HG02840 (cell line): ENCODE results near the gene BLCAP.
"Not testable (repeated sequence)": the region's sequence is repeated elsewhere in the genome, so short reads cannot be mapped to it uniquely, and the experiment has no call there.

Experiments
- ATAC-seq: cut with Tn5 transposase; IDR thresholded peaks from one replicate; pipeline ENCODE4 v1.9.1; 2021; ENCODE audit warnings: mild to moderate bottlenecking, moderate library complexity, moderate number of reproducible peaks; ENCODE audit not compliant: unreplicated experiment, low FRiP score

Gene BLCAP, protein sequence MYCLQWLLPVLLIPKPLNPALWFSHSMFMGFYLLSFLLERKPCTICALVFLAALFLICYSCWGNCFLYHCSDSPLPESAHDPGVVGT

GRCh38 chr20:37527638-37528445 is at the start of gene BLCAP:
TSS of gene BLCAP (minus strand) at chr20:37527876. CDS start at chr20:37519174, 8,702 bp downstream.
- peak; percentile 71 for ATAC-seq

DNA sequence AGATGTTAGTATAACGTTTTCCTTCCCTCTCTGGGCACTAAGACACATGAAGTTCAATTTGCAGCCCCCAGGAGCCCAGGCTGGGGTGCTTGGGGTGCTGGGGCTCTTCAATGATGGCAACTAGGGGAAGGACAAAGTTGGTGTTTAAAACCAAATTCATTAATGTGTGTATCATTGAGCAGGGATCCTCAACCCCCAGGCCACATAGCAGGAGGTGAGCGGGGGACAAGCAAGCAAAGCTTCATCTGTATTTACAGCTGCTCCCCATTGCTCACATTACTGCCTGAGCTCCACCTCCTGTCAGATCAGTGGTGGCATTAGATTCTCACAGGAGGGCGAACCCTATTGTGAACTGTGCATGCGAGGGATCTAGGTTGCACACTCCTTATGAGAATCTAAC is 49.8 kb upstream of the BLCAP start:
- not testable (repeated sequence) for ATAC-seq

GRCh38 chr20:37576911-37577310 is 49.2 kb upstream of the BLCAP start:
- no peak for ATAC-seq

DNA sequence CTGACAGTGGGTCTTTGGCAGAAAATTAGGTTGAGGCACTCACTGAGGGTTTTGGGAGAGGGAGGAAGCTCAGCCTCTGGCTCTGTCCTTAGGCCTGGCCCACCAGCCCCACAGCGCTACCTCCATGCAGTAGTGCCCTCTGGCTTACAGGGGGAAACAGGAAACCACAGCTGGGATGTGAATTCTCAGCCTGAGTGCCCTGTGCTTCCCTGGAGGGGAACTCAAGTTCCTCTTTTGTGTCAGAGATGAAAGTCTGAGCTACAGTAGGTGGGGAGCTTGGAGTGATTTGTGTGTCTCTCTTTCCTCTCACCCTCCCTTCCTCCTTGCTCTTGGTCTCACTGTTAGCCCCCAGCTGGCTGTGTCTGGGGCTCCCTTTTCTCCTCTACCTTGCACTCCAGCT is 48.2 kb upstream of the BLCAP start:
- ATAC-seq = no peak

DNA sequence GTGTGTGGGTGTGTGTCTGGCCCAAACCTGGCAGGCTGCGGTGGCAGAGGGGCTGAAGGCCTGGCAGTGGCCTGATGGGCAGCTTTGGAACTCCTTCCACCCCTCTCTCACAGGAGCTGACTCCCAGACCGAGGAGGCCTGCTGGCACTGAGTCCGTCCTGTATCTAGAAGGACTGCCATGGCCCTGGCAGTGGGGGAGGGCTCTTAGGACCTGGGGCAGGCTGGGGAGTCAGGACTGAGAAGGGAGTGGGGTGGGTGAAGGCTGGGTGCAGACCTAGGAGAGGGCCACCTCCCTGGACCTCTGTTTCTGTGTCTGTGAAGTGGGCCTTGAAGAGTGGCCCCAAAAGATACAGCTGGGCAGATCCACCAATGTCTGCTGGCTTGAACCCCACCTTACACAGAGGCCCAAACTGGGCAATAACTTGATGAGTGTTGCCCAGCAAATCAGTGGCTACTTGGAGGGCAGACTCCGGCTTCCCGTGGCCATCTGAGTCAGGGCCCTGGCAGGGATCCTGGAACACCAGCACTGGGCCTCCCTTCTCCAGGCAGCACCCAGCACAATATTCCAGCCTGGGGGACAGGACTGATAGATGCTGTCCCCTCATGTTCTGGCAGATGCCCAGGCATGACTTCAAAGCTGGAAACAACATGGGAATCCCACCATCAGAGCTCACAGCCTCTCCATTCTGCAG is 46.7 kb upstream of the BLCAP start:
- no peak for ATAC-seq

DNA sequence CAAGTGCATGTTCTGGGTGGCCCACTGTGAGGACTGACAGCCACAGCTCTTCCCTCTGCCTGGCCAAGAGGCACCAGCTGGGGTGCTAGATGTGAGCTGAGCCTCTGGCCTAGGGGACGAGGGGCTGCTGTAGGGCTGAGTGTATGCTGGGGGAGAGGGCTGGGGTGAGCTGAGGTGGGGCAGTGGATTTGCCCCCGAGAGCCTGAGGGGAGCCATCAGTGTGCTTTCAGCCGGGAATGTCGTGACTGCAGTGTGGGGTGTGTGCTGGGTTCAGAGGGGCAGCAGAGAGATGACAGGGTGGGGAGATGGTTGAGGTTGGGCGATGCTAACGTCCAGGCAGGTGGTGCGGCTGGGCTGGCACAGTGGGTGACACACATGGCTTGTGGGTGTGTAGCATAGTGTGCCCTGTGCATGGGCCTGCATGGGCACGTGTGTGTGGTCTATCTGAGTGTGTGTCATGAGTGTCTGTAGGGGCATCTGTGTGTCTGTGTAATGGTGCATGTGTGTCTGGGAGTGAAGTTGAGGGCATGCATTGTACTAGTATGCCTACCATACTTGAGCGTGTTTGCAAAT is 46.0 kb upstream of the BLCAP start:
- ATAC-seq = no peak

DNA sequence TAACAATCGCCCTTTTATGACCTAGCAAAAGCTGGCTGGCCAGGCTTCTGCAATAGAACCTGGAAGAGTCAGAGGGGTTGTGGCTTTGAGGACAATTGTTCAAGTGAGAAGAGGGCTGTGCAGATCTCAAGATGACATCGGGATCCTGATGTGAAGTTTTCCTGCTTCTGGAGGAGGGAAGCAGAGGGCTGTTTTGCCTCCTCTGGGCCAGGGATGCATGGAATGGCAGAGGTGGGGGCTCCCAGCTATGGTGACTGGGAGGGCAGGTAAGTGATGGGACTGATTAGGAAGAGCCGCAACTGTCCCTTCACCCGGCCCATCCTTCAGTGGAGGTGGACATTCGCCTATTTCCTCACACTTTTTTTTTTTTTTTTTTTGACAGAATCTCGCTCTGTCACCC is 43.4 kb upstream of the BLCAP start:
- no peak for ATAC-seq

DNA sequence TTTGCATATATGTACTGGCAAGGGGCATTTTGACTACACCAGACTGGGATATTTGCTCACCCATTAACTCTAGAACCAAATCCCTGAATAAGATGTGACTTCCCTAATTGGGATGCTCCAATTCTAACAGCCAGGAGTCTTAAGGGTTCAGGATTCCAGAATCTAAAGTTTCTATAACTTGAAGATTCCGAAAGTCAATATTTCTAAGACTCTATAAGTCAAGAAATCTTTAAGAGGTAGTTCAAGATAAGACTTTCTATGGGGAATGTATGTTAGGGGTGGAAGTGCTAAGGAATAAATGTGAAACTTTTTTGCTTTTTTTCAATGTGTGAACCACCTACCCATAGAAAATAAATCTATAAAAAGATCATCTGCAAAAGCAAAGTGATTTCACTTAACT is 42.7 kb upstream of the BLCAP start:
- no peak for ATAC-seq

GRCh38 chr20:37567671-37568588 is 40.3 kb upstream of the BLCAP start:
- ATAC-seq = no peak

GRCh38 chr20:37567331-37567665 is 39.6 kb upstream of the BLCAP start:
- ATAC-seq = no peak

DNA sequence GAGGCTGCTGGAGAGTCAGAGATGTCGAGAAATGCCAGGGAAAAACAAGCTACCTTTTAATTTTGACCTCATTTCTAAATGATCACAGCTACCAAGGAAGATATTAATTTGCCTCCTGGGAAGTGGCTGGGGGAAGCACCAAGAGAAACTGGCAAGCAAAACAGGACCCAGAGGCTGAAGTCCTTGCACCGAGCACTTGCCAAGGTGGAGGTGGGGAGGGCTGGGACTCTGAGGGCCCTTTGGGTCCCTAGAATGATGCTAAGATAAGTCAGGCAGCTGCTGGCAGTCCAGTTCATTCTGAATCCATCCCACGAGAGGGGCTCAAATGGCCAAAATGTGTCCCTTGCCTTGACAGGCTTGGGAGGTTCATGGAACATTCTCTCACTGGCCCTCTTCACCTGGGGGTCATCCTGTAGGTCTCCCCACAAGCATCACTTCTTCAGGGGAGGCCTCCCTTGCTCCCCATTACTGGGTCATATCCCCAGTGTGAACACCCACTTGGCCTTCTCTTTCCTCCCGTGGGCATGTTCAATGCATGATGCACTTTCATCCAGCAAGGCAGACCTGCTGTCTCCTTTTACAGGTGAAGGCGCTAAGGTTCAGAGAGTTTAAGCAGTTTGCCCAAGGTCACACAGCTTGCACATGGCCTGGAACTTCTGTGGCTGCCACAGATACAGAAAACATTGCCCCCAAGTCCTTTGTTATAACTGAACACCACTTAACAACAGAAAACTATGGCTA is 39.1 kb upstream of the BLCAP start:
- ATAC-seq = no peak

GRCh38 chr20:37565134-37565811 is 37.6 kb upstream of the BLCAP start:
- no peak for ATAC-seq

DNA sequence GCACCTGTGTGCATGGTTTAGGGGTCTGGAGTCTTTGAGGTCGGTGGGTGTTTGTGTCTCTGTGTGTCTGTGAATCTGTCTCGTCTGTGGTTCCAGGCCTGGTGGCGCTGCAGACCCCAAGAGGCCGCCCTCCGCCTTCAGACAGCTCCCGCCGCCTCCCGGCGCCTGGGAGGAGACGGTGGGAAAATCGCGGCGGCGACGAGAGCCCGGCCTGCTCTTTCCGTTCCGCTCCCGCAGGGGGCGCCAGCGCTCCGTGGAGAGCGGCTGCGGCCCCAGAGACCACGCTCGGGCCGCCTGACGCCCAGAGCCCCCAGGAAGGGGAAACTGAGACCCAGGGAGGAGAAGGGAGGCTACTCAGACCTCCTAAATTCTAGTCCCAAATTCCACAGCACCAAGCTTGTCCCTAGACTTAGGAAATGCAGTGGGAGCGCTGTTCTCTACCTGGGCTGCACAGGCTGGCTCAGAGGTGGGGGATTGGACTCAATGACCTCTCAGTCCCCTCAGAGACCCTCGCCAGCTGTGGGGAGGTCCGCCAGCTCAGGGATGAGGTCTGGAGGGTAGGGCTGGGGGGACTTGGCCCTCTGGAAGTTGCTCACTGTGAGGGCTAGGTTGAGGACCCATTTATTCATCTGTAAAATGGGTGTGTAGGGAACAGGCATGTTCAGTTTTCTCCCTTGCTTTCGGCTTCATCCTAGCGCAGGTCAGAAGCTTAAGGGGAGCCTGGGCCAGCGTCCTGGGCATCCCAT is 36.9 kb upstream of the BLCAP start:
- no peak for ATAC-seq

- no peak for ATAC-seq
Measured at GRCh38 chr20:37564016-37564387, 36.3 kb upstream of the BLCAP start.

- no peak for ATAC-seq
Measured at GRCh38 chr20:37562695-37563480, 35.2 kb upstream of the BLCAP start.

DNA sequence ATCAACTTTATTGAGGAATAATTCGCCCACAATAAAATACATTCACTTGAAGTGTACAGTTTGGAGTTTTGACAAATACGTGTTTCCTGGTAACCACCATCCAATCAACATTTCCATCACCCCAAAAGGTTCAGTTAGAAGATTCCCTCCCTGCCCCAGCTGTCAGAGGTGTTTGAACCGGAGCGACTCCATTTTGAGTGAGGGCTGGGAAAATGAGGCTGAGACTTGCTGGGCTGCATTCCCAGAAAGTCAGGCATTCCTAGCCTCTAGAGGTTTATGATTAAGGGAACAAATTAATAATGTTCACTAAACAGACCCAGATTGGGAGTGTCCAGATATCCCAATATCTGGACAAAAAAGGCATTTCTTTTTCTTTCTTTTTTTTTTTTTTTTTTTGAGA is 33.0 kb upstream of the BLCAP start:
- ATAC-seq = no peak

- no peak for ATAC-seq
Measured at GRCh38 chr20:37559312-37560027, 31.8 kb upstream of the BLCAP start.
